Measurements from ENCODE around the gene CSMD2.

CSMD2 gene

DNA sequence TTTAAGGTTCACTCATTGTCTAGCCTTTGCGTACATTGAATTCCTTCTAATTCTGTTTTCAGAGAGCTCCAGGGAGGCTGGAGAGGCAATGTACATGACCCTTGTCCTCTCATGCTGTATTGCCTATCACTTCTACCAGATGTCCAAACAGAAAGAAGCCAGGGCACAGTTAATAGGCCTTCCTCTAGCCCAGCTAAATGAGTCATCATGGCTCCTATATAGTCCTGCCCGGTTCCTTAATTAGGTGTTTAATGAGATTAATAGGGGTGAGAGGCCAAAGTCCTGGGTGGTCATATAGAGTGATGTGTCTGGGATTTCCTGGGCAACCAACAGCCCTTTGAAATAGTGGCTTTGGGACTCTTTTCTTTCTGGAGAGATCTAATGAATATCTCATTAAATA, 616.3 kb downstream of the CSMD2 start:
- in situ Hi-C loops (cut with HindIII; ENCODE audit: low sequenced_read_pairs): no loop called here
- TF ChIP-seq, protein P1, sequence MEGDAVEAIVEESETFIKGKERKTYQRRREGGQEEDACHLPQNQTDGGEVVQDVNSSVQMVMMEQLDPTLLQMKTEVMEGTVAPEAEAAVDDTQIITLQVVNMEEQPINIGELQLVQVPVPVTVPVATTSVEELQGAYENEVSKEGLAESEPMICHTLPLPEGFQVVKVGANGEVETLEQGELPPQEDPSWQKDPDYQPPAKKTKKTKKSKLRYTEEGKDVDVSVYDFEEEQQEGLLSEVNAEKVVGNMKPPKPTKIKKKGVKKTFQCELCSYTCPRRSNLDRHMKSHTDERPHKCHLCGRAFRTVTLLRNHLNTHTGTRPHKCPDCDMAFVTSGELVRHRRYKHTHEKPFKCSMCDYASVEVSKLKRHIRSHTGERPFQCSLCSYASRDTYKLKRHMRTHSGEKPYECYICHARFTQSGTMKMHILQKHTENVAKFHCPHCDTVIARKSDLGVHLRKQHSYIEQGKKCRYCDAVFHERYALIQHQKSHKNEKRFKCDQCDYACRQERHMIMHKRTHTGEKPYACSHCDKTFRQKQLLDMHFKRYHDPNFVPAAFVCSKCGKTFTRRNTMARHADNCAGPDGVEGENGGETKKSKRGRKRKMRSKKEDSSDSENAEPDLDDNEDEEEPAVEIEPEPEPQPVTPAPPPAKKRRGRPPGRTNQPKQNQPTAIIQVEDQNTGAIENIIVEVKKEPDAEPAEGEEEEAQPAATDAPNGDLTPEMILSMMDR (IDR thresholded peaks at IDR 0.05; ENCODE audit: low read depth, low read length): no peak
- no peak overlapping the region for H3K4me3 ChIP-seq (ENCODE audit: low read depth, low read length)
- no peak for DNase-seq (ENCODE audit: low read depth, low spot score)

DNA sequence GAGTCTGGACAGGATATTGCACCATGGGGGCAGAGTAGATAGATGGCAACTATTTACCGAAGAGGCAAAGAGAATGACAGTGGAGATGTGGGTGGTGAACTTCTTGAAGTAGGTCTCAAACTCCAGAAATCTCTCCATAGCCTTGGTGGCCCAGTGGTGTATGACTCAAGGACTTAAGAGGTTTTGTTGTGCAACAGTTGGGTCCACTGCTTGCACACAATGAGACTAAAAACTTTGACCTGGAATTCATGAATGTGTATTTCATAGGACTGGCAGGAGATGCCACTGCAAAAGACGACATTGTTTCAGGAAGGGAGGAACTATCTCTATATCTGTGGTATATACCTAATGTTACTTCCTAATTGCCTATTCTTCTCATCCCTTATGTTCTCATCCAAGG, 616.7 kb downstream of the CSMD2 start:
- no peak overlapping the region for H3K4me3 ChIP-seq (ENCODE audit: low read depth, low read length)
- no peak for DNase-seq (ENCODE audit: low read depth, low spot score)
- TF ChIP-seq, protein P1 (IDR thresholded peaks at IDR 0.05; ENCODE audit: low read depth, low read length): no peak
- in situ Hi-C loops (cut with HindIII; ENCODE audit: low sequenced_read_pairs): no loop called here

DNA sequence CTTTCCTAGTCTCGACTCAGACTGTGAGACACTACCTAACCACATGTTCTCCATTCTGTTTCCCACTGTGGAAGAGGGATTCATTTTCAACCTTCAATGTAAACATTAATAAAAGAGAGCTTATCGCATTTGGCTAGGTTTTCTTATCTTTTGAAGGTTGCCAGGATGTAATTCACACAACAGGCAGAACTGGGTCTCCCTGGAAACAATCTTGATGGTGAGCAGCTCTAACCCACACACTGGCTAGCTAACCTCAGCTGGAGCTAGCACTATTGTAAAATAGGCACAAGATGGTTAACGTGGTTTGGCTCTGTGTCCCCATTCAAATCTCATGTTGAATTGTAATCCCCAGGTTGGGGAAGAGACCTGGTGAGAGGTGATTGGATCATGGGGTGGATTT, 617.5 kb downstream of the CSMD2 start:
- H3K4me3 ChIP-seq (ENCODE audit: low read depth, low read length): no peak overlapping the region
- no peak for DNase-seq (ENCODE audit: low read depth, low spot score)
- in situ Hi-C loops (cut with HindIII; ENCODE audit: low sequenced_read_pairs): no loop called here
- TF ChIP-seq, protein P1 (IDR thresholded peaks at IDR 0.05; ENCODE audit: low read depth, low read length): no peak

DNA sequence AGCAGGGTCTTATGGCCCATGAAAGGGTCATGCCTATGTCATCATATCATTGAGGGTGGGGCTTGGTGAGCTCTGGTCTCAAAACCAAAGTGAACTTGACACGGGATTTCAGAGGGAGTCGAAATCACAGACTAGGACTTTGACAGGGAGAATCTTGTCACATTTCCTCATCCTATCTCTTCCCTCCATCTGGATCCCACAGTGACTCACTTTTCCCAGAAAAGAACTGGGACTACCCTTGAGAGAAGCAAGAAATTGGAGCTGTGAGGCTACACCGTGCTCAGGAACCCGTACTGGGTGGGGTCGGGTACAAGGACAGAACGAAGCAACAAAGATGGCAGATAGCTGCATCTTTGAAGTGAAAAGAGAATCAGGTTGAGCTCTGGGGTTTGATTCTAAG, 623.1 kb downstream of the CSMD2 start:
- in situ Hi-C loops (cut with HindIII; ENCODE audit: low sequenced_read_pairs): no loop called here
- DNase-seq (ENCODE audit: low read depth, low spot score): no peak
- TF ChIP-seq, protein P1 (IDR thresholded peaks at IDR 0.05; ENCODE audit: low read depth, low read length): no peak
- no peak overlapping the region for H3K4me3 ChIP-seq (ENCODE audit: low read depth, low read length)

DNA sequence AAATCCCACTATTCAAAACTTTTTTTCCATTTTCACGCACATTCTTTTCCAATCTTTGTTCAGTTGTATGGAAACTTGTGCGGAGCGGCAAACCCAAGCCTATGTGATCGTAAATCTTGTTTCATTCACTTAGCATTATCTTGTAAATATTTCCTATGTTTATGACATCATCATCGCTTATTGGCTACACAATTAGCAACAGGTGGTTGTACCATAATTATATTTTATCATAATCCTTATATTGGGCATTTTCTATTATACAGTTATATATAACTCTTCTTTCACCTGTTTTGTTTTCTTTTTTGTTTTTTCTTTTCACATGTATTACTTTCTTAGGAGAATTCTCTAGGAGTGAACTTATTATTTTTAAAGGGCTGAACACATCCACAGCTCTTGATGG, 627.1 kb downstream of the CSMD2 start:
- TF ChIP-seq, protein P1 (IDR thresholded peaks at IDR 0.05; ENCODE audit: low read depth, low read length): no peak
- in situ Hi-C loops (cut with HindIII; ENCODE audit: low sequenced_read_pairs): no loop called here
- no peak overlapping the region for H3K4me3 ChIP-seq (ENCODE audit: low read depth, low read length)
- no peak for DNase-seq (ENCODE audit: low read depth, low spot score)

DNA sequence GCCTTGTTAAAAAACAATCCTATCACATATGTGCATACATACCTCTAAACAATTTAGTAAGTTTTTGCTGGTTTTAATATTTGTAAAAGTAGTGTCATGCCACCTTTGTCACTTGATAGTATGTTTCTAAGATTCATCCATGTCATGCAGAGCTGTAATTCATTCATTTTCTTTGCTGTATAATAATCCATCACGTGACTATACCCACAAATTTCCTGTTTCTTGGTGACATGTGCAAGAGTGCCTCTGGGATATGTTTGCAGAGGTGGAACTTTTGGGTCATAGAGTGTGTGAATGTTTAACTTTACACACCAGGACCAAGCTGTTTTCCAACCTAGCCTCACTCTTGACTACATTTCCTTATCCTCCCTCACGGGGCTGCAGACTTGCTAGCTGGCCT, 629.7 kb downstream of the CSMD2 start:
- H3K4me3 ChIP-seq (ENCODE audit: low read depth, low read length): no peak overlapping the region
- no peak for DNase-seq (ENCODE audit: low read depth, low spot score)
- TF ChIP-seq, protein P1 (IDR thresholded peaks at IDR 0.05; ENCODE audit: low read depth, low read length): no peak
- in situ Hi-C loops (cut with HindIII; ENCODE audit: low sequenced_read_pairs): no loop called here

DNA sequence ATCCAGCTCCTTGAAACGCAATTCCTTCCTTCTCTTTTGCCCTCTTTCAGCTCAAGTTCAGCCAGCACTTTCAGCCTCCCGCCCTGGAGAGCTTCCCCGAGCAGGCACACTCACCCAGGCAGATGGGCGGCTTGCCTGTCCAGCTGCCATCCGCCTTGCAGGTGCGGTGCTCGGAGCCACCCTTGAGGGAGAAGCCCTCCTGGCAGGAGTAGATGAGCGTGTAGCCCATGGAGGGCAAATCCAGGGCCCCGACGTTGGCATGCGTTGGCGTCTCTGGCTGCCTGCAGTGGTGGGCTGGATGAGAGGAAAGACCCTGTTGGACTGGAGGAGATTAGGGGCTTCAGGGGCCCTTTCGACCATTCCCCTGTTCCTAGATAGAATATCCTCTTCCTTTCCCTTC, 632.1 kb downstream of the CSMD2 start:
- DNase-seq (ENCODE audit: low read depth, low spot score): no peak
- TF ChIP-seq, protein P1 (IDR thresholded peaks at IDR 0.05; ENCODE audit: low read depth, low read length): no peak
- H3K4me3 ChIP-seq (ENCODE audit: low read depth, low read length): no peak overlapping the region
- in situ Hi-C loops (cut with HindIII; ENCODE audit: low sequenced_read_pairs): no loop called here

Measured in astrocyte of the spinal cord (primary cell).